Neural progenitor cell (in vitro differentiated cells): ENCODE data around the gene S100A16. TPM values are rescaled to one million over a fixed set of nuclear protein-coding genes. Genes with fewer than 3 reads are reported as not detected.

Experiments used
- DNase-seq: peaks from one replicate; pipeline ENCODE4 v3.0.0-alpha.2; 2016; ENCODE audit warnings: low spot score
- H2AFZ ChIP-seq: fragments of 200-600 bp; sonication (generic); replicated peaks from 2 replicates; pipeline ENCODE4 v1.6.1; 2016; ENCODE audit warnings: antibody characterized with exemption
- H3F3A ChIP-seq: fragments of 200-600 bp; sonication (generic); 2 replicates; pipeline ENCODE4 v1.6.1; 2016; ENCODE audit warnings: antibody characterized with exemption, low read depth
- H3K27ac ChIP-seq: fragments of 200-600 bp; sonication (generic); 2 replicates; pipeline ENCODE4 v1.5.1; 2016; ENCODE audit warnings: mild to moderate bottlenecking
- H3K27me3 ChIP-seq: fragments of 200-600 bp; sonication (generic); 2 replicates; pipeline ENCODE4 v1.6.1; 2016; ENCODE audit warnings: mild to moderate bottlenecking, moderate library complexity
- H3K36me3 ChIP-seq: fragments of 200-600 bp; sonication (generic); 2 replicates; pipeline ENCODE4 v1.5.1; 2016
- H3K4me1 ChIP-seq: fragments of 200-600 bp; sonication (generic); 2 replicates; pipeline ENCODE4 v1.6.1; 2016; ENCODE audit warnings: mixed run types
- H3K4me2 ChIP-seq: fragments of 200-600 bp; sonication (generic); 2 replicates; pipeline ENCODE4 v1.6.1; 2016
- H3K4me3 ChIP-seq: fragments of 200-600 bp; sonication (generic); 2 replicates; pipeline ENCODE4 v1.5.1; 2016
- H3K79me2 ChIP-seq: fragments of 200-600 bp; sonication (generic); 2 replicates; pipeline ENCODE4 v1.6.1; 2016; ENCODE audit warnings: low read depth
- H3K9ac ChIP-seq: fragments of 200-600 bp; sonication (generic); 2 replicates; pipeline ENCODE4 v1.6.1; 2016
- H3K9me3 ChIP-seq: fragments of 200-600 bp; sonication (generic); 2 replicates; pipeline ENCODE4 v1.5.1; 2016; ENCODE audit warnings: low read depth
- H4K20me1 ChIP-seq: fragments of 200-600 bp; sonication (generic); 2 replicates; pipeline ENCODE4 v1.6.1; 2016; ENCODE audit warnings: low read depth
- H3K27ac Mint-ChIP-seq: 3 replicates; pipeline ENCODE4 v1.8.0; 2021; ENCODE audit warnings: mixed read lengths
- H3K27me3 Mint-ChIP-seq: 2 replicates; pipeline ENCODE4 v1.8.0; 2022; ENCODE audit warnings: low read depth, mild to moderate bottlenecking, inconsistent platforms, moderate library complexity, mixed read lengths; ENCODE audit not compliant: insufficient read depth
- H3K36me3 Mint-ChIP-seq: 3 replicates; pipeline ENCODE4 v1.8.0; 2021; ENCODE audit warnings: mixed read lengths
- H3K4me1 Mint-ChIP-seq: 3 replicates; pipeline ENCODE4 v1.8.0; 2021; ENCODE audit warnings: mixed read lengths
- H3K4me3 Mint-ChIP-seq: 3 replicates; pipeline ENCODE4 v1.8.0; 2021; ENCODE audit warnings: mild to moderate bottlenecking, moderate library complexity, mixed read lengths
- H3K9me3 Mint-ChIP-seq: 3 replicates; pipeline ENCODE4 v1.8.0; 2020; ENCODE audit warnings: mixed read lengths
- EZH2 ChIP-seq: fragments of 200-600 bp; sonication (generic); IDR thresholded peaks from 2 replicates; pipeline ENCODE4 v1.6.1; 2017; ENCODE audit warnings: antibody characterized with exemption, mild to moderate bottlenecking, moderate library complexity
- EZH2phosphoT487 ChIP-seq: fragments of 200-600 bp; sonication (generic); IDR thresholded peaks from 2 replicates; pipeline ENCODE4 v1.6.1; 2017; ENCODE audit warnings: antibody characterized with exemption
- total RNA-seq: library from RNA; depleted of rRNA; stranded (reverse); fragments of >200 nt; gene quantifications from 2 replicates; pipeline ENCODE4 v1.2.3, GENCODE V29; 2015; ENCODE audit warnings: low replicate concordance
- TF ChIP-seq, protein P1 (sequence below): fragments of 200-600 bp; sonication (generic); IDR thresholded peaks from 2 replicates; pipeline ENCODE4 v1.5.1; 2017; ENCODE audit warnings: antibody characterized with exemption, mild to moderate bottlenecking

The S100A16 gene
- total RNA-seq, 1 donor from 2014 or later = 13.1 TPM

DNA sequence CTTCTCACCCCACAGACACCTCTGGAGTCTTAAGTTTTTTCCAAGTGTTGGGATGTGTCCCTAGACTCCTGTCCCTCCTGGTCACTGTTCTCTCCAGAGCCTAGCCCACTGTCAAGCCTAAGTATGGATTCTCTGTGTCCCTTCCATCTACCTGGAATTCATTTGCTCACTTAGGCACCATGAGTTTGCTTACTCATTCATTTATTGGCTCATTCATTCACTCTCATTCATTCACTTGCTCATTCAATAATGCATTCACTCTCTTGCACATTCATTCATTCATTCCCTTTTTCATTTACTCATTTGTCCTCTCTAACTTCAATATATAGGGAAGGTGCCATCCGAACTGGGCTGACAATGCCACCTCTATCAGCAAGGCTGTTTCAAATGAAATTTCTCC lies 1.6 kb downstream of the S100A16 start:
- Histone ChIP-seq H3K9me3 (no peaks in the 10 kb centered on the region), H3K27me3 (no peaks in the 10 kb centered on the region), H4K20me1 (no peaks in the 10 kb centered on the region), H3F3A (no peaks in the 10 kb centered on the region), H3K4me2 (no peak overlapping the region), H3K27ac (no peak overlapping the region), H3K79me2 (no peaks in the 10 kb centered on the region), H3K9ac (no peak overlapping the region), H3K4me3 (no peak overlapping the region), H3K4me1 (peaks cover 31% of the 10 kb centered on the region), H3K36me3 (no peaks in the 10 kb centered on the region), H2AFZ (no peak overlapping the region)
- Mint-ChIP-seq H3K27ac (no peak overlapping the region), H3K4me3 (peak overlapping the region; percentile 6), H3K36me3 (no peaks in the 10 kb centered on the region), H3K9me3 (no peaks in the 10 kb centered on the region), H3K27me3 (peaks cover 15% of the 10 kb centered on the region), H3K4me1 (peaks cover 31% of the 10 kb centered on the region)
- no peak for TF ChIP-seq EZH2phosphoT487
- TF ChIP-seq, protein P1, sequence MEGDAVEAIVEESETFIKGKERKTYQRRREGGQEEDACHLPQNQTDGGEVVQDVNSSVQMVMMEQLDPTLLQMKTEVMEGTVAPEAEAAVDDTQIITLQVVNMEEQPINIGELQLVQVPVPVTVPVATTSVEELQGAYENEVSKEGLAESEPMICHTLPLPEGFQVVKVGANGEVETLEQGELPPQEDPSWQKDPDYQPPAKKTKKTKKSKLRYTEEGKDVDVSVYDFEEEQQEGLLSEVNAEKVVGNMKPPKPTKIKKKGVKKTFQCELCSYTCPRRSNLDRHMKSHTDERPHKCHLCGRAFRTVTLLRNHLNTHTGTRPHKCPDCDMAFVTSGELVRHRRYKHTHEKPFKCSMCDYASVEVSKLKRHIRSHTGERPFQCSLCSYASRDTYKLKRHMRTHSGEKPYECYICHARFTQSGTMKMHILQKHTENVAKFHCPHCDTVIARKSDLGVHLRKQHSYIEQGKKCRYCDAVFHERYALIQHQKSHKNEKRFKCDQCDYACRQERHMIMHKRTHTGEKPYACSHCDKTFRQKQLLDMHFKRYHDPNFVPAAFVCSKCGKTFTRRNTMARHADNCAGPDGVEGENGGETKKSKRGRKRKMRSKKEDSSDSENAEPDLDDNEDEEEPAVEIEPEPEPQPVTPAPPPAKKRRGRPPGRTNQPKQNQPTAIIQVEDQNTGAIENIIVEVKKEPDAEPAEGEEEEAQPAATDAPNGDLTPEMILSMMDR = no peak
- no peak for TF ChIP-seq EZH2
- DNase-seq = no peak

DNA sequence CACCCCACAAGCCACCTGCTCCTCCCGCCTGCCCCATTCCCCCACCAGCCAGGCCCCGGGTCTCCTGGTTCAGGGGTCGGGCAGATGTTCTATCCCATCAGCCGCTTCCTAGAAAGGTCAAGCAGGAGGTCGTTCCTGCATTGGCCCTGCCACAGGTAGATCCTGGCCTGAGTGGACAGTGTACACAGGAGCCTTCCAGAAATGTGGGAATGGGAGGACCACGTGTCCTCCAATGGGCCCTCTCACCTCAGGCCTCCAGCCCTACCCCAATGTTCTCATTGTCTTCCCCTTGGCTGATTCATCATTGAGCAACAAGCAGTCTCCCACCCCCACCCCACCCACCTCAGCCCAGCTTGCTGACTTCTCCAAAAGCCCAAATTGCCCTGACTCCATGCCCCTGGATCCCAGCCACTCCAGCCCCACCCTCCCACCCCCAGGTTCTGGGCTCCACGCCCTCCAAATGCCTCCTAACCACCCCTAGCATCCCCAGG lies 2.1 kb downstream of the S100A16 start:
- TF ChIP-seq EZH2 (no peak), EZH2phosphoT487 (no peak)
- TF ChIP-seq, protein P1 = no peak
- H3K27ac ChIP-seq = no peak overlapping the region
- H3K9ac ChIP-seq = no peak overlapping the region
- no peaks in the 10 kb centered on the region for H3K36me3 Mint-ChIP-seq
- no peaks in the 10 kb centered on the region for H3F3A ChIP-seq
- H3K27me3 ChIP-seq = no peaks in the 10 kb centered on the region
- no peak overlapping the region for H3K4me3 Mint-ChIP-seq
- no peak for DNase-seq
- H3K9me3 ChIP-seq = no peaks in the 10 kb centered on the region
- peaks cover 15% of the 10 kb centered on the region for H3K27me3 Mint-ChIP-seq
- H3K79me2 ChIP-seq = no peaks in the 10 kb centered on the region
- no peaks in the 10 kb centered on the region for H4K20me1 ChIP-seq
- peaks cover 31% of the 10 kb centered on the region for H3K4me1 ChIP-seq
- no peaks in the 10 kb centered on the region for H3K9me3 Mint-ChIP-seq
- H3K36me3 ChIP-seq = no peaks in the 10 kb centered on the region
- H3K4me2 ChIP-seq = no peak overlapping the region
- no peak overlapping the region for H3K27ac Mint-ChIP-seq
- no peak overlapping the region for H2AFZ ChIP-seq
- H3K4me1 Mint-ChIP-seq = peaks cover 31% of the 10 kb centered on the region
- H3K4me3 ChIP-seq = no peak overlapping the region

DNA sequence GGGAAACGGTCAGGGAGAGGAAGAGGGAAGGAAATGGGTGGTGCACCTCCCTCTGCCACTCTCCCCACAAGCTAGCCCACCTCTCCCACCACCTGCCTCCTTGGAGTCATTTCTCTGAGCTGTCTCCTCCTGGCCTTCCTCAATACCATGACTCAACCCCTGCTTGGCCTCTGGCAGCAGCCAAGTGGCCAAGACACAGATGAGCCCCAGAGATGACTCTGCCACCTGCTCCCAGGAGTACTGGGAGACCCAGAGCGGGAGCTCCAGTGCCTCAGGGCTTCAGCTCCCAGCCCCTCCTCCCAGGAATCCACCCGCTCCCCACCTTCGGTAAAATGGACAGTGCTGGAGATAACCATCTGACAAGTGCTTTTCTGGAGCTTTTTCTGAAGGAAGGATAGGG lies 2.6 kb downstream of the S100A16 start:
- Histone ChIP-seq H3F3A (no peaks in the 10 kb centered on the region), H3K9me3 (no peaks in the 10 kb centered on the region), H3K4me1 (peaks cover 31% of the 10 kb centered on the region), H3K4me2 (no peak overlapping the region), H3K27ac (no peak overlapping the region), H3K9ac (no peak overlapping the region), H3K27me3 (no peaks in the 10 kb centered on the region), H3K4me3 (no peak overlapping the region), H2AFZ (no peak overlapping the region), H3K79me2 (no peaks in the 10 kb centered on the region), H4K20me1 (no peaks in the 10 kb centered on the region), H3K36me3 (no peaks in the 10 kb centered on the region)
- H3K36me3 Mint-ChIP-seq = no peaks in the 10 kb centered on the region
- no peak for DNase-seq
- peaks cover 15% of the 10 kb centered on the region for H3K27me3 Mint-ChIP-seq
- no peak overlapping the region for H3K4me3 Mint-ChIP-seq
- H3K27ac Mint-ChIP-seq = no peak overlapping the region
- peaks cover 31% of the 10 kb centered on the region for H3K4me1 Mint-ChIP-seq
- TF ChIP-seq EZH2phosphoT487 (no peak), EZH2 (no peak)
- TF ChIP-seq, protein P1 = no peak
- no peaks in the 10 kb centered on the region for H3K9me3 Mint-ChIP-seq
